HG02610 (cell line): Measurements from ENCODE around the gene WWOX.

Experiments
- ATAC-seq: cut with Tn5 transposase; IDR thresholded peaks from one replicate; pipeline ENCODE4 v1.9.1; 2021; ENCODE audit warnings: mild to moderate bottlenecking, moderate library complexity; ENCODE audit not compliant: unreplicated experiment

WWOX gene

DNA sequence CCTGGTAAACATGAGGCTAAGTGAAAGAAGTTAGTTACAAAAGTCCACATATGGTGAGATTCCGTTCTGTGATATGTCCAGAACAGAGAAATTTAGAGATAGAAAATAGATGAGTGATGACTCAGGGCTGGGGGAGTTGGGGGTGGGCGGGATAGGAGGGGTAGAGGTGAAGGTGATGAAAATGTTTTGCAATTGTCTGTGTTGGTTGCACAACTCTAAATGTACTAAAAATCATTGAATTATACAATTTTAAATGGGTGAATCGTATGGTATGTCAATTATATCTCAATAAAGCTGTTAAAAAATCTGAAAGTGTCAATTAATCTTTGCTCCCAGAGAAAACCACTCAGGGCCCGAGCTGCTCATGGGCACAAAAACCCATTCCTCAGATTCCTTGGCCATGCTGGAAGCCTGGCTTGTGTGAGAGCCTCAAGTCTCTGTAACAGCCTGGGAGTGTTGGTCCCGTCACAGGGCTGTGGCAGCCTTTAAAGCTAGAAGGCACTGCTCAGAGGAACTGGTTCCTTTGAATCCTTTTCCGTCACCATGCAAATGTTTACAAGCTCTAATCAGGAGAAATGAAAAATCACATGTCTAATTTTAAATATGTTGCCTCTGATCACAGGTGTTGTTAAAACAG, 225.3 kb downstream of the WWOX start:
- no peak for ATAC-seq

DNA sequence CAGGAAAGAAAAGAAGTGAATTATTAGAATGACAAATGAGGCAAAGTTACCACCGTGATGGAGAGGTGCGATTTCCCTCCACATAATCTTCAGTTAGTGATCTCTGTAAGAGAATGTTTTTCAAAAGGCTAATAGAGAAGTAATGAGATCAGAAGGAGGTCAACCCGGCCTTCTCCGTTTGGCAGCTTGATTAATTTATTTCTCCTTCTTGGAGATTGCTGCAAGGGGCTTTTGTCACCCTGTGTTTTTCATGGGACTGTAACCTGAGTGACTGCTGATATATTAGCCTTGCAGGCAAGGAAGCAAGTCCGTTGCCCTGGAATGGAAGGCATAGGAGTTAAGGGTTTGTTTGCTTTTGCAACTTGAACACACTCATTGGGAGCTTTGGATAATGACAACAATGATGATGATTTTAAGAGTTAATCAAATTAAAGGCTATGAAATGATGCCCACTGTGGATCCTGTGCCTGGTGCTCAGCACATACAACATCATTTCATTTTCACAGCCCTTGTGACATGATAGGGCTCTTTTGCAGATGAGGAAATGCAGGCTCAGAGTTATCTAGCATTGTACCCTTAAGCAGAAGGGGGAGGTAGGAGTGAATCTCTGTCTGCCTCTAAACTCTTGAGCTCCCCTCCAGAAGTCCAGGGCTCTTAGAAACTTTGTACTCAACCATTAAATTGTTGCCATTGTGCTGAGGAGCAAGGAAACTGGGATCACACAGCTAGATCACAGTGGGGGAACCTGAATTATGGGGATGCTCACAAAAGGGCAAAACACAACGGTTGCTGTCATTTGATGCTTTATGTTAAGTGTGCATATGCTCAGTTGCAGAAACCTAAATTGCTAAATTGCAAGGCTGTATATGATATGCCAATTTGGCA, 226.3 kb downstream of the WWOX start:
- no peak for ATAC-seq

DNA sequence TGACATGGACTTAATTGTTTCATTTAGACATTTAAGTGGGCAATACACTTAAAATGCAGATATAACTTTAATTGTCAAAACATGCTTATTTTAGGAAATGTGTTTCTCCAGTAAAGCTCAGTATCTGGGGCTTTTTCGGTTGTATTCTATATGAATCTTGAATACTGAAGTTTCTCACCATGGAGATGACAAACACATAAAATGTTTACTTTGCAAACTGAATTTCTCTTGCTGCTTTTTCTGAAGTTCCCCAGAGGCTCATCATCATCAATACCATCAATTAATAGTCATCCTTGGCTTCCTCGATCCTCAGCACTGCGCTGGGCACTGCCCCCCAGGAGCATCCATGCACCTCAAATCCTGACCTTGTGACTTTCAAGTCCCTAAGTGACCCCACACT, 227.3 kb downstream of the WWOX start:
- ATAC-seq: no peak

DNA sequence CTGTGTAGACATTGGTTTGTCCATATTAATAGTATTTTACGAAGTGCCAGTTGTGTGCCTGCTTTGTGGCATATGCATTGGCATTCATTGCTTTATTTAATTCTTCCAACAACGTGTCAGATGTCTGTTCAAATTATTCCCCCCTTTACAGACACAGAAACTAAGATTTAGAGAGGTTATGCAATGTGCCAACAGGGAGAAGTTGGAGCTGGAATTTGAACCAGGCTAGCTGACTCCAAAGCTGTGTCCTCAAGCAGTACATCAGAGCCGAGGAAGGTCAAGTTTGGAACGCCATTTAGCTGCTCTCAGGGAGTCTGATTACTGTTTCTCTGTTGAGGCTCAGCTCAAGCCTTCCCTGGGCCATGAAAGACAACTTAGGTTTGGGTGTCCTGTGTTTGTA, 232.3 kb downstream of the WWOX start:
- no peak for ATAC-seq

DNA sequence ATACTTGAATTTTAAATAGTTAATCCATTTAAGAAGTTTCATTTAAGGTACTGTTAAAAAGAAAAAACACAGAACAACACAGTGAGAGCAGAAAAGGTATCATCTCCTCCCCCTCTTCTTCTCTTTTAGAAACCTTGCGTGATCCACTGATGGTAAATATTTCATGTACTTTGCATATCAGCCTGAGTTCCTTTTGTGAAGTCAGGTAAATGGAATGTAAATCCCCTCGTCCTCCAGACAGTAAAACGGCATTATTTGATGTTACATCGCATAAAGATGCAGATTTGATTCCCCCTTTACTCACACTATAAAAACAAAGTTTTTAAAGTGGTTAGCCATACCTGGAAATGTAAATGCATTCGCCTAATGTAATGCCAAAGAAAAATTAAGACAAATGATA, 234.4 kb downstream of the WWOX start:
- ATAC-seq: no peak

DNA sequence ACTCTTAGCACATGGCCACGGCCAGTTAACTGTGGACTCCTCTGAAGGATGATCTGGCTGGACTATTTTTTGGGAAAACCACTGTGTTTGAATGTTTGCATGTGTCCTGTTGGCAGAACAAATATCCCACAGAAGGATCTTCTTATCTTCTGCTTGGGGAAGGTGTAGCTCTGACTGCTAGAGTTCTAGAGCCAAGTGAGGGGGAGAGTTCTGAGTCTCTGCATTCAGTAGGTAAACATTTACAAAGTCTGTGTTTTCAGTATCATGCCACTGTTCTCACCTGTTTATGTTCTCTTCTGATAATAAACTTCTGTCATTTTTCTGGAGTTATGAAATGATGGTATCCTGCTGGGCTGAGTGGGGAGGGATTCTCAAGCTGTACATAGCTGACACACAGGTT, 241.1 kb downstream of the WWOX start:
- ATAC-seq: no peak

DNA sequence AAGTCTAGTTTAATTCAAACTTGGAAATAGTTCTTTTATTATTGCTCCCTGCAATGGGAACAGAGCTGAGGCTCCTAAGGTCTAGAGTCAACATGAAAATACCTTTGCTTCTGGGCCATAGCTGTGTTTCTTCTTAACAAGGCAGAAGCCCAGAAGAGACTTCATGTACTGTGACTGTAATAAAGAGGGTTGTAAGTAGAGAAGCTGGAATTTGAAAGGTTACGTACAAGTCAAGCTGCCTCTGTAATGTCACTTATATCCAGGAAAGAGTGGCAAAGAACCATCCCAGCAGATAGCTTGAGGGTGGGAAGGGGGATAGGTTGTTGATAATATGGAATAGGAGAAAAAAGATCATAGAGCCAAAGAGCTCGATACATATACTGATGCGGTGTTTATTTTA, 248.6 kb downstream of the WWOX start:
- no peak for ATAC-seq

DNA sequence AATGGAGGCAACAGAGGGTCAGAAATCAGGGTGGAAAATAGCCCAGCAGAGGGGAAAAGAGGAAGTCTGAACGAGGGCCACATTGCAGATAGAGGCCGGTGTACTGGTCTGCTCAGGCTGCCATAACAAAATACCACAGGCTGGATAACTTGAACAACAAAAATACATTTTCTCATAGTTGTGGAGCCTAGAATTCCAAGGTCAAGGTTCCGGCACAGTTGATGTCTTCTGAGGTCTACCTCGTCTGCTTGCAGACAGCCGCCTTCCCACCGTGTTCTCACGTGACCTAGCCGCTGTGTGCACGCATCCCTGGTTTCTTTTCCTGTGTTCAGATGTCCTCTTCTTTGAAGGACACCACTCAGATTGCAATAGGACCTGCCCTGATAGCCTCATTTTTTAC, 249.4 kb downstream of the WWOX start:
- ATAC-seq: no peak

DNA sequence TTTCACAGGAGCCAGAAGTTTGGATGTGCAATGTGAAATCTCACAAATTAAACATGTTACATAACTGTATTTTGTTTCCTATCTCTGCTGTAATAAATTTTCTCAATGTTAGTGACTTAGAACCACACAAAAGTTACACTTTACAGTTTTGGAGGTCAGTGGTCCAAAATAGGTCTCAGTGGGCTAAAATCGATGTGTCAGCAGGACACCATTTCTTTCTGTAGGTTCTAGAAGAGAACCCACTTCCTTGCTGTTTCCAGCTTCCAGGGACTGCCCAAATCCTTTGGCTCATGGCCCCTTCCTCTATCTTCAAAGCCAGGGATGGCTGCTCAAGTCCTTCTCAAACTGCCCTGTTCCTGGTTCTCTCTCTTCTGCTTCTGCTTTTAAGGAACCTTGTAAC, 252.7 kb downstream of the WWOX start:
- ATAC-seq: no peak

DNA sequence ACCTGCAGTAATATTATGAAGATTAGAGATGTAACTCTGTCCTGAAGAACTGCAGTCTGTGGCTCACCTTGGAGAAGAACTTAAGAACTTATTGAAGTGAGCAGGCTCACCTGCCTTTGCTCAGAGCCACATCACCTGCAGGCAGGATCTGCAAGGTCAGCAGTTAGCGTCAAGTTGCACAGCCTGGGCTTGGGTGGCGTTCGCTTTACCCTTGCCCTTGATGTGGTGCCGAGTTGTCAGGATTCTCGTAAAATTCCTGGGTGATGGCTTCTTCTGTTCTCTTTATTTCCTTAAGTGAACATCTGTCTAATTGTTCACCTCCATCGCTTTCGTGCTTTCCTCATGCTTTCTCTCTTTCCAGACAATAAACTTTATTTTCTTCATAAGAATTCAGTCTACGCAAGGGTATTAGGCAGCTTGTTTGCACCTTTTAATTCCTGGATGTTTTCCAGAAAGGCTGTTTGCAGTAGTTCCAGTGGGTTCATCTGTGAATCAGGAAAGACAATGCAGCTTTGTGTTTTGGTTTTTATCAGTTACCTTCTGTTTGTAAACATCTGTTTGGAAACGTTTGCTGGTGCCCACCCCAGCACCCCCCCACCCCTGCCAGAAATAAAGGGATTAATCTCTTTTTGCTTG, 254.3 kb downstream of the WWOX start:
- no peak for ATAC-seq

DNA sequence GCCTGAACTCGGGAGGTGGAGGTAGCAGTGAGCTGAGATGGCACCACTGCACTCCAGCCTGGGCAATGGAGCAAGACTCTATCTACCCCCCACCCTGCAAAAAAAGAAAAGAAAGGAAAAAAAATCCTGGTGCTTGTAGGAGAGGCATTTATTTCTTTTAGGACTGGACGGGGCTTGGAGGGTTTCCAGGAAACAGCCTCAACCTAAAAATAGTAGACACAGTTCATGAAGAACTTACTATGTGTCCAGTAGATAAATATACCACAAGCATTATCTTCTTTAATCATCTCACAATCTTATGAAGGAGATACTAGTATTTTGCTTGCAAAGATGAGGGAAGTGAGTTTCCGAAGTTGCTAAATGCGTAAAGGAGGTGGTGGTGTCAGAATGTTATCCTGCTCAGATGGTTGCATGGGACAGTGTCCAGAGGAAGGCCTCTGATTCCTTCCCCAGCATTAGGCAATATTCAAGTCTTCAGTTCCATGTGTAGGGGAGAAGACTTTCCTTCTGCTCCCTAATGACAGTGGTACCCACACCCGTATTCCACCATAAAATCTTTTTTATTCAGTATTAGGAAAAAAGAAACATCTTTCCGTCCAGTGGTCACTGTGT, 263.2 kb downstream of the WWOX start:
- ATAC-seq: no peak

DNA sequence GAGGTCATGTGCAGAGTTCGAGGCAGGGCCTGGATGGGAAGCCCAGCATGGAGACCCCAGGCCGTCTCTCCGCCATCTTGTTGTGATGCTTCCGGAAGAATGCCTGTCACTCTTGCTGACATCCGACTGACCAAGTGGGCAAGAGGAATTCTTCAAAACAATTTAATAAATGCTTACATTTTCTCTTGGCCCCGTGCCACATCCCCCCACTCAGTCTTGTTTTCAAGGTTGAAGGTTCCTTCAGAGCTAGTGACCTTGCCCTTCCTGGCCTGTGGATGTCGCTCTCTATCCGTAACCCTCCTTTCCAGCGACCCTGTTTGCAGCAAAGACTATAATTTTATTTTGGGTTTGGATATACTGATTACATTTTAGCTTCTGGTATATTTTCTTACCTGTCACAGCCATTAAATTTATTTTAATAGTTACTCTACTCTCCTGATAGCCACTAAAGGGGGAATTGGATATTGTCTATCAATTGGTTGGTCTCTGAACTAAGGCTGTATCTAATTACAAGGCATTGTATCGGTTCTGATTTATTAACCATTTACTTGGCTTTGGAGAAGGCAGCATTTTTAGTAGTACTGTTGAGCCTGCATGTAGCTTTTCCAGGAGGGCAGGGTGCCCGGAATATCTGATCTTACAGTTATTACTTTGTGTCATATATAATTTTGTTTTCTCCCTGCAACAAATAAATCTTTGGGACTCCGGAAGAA, 264.5 kb downstream of the WWOX start:
- ATAC-seq: no peak

DNA sequence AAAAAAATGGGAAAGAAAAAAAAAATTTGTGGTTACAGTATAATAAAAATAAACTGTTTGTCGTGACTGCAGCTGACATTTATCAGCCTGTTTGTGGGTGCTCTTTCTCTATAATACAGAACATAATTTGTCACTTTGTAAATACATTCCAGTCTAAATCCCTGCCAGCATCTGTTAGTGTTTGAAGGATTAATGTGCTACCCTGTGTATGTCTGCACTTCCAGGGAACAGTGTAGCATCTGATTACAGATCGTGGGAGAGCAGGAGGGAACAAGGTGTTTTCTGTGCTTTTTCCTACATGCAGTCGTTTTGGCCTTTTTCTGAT, 265.1 kb downstream of the WWOX start:
- no peak for ATAC-seq

DNA sequence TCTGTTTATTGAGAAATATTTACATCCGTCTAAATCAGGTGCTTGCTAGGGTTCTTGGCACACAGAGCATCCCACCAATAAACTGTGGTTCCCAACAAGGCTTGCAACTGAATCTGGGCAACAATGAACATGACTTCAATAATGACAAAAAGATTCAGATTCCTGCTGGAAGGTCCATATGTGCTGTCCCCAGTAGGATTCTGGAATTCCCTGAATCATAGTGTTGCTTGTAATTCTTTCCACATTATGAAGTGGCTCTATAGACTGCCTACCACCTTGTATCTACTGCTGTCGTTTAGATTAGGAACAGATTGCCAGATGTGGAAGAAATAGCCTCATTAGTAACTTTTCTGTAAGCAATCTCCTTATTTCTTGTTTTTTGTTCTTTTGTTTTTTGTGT, 265.9 kb downstream of the WWOX start:
- ATAC-seq: no peak

DNA sequence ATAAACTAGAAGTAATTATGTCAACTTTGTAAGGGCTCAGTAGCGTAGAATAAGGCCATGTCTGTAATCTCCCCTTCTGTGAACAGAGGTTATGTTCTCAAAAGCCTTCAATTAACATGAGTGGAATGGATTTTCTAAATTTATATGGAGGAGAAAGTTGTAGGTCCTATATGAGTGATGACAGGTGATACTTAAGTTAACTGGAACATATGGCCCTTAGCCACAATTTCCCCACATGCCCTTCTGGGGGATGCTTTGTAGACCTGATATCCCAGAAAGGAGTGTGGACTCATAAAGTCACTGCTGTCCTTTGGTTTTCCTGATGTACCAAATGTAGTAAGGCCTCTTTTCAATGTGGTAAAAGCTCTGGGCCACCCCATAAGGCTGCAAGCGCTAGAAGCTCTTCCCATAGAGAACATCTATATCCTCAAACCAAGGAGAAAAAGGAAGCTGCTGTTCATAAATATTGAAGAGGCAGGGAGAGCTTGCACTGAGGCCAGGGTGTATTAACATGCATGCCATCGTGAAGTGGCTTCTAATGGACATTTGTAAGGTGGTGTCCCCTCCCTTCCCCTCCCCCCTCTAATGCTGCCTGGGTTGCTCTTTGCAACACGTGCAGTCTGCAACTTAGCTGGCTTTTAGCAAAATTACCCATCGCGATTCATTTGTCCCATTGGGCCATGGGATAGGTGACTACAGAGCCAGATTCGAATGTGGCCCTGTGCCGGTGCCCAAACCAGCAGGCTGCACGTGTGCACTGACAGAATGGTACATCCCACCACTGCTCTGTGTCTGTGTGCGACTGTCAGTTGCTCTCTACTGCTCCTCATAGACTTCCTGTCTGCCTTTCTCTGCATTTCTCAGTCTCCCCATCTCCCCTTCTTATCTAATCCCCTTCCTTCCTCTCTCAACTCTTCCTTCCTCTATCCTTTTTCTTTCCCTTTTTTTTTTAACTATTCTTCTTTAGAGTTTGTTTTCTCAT, 269.0 kb downstream of the WWOX start:
- no peak for ATAC-seq

DNA sequence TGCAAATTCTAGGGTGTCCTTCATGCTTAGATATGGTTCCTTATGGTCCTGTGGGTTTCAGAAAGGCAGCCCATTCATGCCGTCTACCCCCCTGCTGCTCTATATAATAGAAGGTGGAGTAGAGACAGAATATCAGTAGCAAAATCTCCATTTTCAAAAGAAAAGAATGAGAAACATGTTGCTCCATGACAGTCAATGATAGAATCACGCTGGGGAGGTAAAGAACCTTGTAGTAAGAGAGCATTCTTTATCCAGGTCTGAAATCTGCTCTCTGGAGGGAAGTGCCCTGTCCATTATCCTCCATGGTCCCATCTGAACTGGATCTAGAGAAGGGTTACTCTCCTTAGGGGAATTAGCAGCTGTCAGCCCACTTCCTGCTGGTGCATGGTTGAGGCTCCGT, 272.8 kb downstream of the WWOX start:
- ATAC-seq: no peak

DNA sequence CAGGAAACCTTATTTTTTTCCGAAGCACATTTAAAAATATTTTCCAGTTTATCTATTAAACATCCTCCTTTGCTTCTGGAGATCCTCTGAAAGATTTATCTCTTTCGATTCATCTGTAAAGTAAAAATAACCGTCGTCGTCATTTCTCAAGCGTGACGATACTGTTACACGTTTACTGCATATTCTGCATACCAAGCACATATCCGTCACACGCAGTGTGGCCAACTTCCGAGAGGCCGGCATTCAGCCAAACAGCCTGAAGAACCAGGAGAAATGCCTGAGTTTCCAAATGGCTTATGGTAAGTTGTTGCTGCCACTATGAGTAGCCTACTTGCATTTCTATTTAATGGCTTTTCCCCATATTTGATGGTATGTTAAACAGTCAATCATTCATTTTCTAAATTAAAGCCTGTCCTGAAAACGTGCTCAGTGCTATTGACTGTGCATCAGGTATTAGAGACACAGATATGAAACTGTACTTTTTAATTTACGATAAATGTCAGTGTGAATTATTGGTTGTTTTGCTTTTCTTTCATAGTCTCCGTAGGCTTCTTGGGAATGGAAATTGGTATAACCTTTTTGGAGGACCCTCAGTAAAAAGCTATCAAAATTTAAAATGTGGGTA, 275.7 kb downstream of the WWOX start:
- no peak for ATAC-seq

DNA sequence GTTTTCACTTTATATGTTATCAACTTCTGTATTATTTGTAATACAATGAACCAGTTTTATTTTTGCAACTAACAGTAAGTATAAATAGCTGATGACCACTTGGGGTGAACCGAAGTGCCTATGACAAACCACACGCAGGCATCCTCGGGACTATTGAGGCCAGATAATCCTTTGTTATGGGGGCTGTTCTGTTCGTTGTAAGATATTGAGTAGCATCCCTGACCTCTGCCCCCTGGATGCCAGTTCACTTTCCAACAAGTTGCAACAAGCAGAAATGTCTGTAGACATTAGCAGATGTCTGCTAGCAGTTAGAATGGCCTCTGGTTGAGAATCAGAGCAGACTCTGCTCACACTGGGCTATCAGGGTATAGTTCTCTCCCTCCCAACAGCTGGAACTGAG, 277.0 kb downstream of the WWOX start:
- ATAC-seq: no peak

DNA sequence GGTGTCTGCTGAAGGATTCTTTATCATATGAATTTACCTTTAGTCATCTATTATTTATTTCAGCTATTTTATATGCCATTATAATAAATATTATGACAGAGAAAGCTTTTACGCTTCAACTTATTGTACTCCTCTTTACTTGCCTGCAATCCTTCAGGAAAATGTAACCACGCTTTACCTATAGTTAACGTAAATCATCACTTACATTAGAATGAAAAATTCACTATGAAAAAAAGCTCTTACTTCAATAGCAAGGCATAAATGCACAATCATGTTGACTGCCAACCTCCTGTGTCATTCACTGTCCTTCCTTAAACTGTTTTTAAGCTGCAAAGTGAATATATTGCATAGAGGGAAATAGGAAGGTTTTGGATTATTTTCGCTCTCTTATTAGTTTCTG, 277.9 kb downstream of the WWOX start:
- ATAC-seq: no peak

DNA sequence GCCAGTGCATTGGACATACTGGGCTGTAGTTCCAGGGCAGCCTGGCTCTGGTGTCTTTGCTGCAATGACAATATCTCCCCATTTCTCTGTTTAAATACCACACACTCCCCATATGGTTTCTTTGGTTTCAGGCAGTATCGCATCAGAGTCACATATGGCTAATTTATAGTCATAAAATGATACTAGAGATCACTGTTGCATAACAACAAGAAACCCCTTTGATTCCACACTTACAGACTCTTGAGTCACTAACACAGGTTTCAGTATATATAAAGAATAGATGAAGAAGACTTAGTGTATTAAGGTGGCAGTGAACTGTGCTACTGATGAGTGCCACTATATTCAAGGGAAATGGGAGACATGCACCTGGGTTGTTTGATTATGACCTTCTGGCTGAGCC, 281.6 kb downstream of the WWOX start:
- no peak for ATAC-seq
